ENCODE data around the gene PLXNA2.

DNA sequence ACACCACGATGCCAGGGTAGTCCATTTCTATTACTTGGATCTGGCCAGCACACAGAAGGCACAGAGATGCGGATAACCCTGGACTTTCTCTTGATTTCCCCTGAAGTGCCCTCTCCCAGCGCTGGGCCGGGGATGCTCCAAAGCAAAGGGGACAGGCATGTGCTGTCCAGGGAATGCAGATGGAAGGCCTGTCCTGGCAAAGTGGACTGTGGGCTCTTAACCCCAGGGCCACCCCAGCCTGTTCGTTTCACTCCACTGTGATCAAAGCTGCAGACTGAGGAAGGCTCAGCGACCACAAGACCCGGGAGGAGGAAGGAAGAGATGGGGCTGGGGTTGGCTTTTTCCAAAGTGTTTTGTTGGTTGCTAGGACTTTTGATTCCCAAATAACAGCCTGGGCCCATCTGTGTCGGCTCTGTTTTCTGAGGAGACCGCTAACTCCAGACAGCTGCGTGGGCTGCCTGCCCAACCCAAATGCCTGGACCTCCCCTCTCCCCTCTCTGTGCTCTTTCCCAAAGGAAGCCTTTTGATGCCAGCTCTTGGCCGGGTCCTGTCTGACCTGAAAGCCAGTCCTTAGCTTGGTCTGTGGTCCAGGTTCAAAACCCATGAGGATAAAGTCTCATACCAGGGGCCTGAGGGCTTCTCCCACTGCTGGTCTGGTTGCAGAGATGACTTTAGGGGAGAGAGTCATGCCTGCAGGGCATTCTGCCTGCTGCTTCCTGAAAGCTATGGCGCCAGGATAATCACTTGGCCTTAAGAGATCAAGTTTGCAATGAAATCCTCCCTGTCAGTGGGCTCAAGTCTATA lies 213.7 kb downstream of the PLXNA2 start:
- TF ChIP-seq POLR2A (IDR thresholded peaks at IDR 0.05), result no peak
- no peak for TF ChIP-seq CTCF (IDR thresholded peaks at IDR 0.05)
